ENCODE measurements around the gene SHISAL2B.
"Not testable (repeated sequence)": the region's sequence is repeated elsewhere in the genome, so short reads cannot be mapped to it uniquely, and the experiment has no call there.

SHISAL2B gene

DNA sequence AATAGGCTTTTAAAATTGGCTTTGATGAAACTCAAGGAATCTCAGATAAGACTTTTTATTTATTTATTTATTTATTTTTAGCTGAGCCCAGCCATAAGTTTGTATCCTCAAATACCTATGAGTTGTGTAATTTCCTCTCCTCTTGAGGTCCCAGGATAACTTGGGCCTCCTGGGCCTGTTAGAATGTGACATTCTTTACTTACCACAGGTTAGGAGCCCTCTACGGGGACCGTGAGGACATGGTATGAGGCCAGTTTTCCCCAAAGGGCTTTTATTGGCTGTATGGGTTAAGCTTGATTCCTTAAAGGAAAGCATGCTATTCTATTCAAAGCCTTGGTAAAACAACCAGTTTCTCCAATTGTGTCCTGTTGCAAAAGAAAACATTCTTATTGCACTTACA lies 16.9 kb downstream of the SHISAL2B start:
- no peak overlapping the region for H3K9ac ChIP-seq (ENCODE audit: low read length)

DNA sequence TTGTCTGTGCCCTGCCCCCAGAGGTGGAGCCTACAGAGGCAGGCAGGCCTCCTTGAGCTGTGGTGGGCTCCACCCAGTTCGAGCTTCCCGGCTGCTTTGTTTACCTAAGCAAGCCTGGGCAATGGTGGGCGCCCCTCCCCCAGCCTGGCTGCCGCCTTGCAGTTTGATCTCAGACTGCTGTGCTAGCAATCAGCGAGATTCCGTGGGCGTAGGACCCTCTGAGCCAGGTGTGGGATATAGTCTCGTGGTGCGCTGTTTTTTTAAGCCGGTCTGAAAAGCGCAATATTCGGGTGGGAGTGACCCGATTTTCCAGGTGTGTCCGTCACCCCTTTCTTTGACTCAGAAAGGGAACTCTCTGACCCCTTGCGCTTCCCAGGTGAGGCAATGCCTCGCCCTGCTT lies 24.2 kb downstream of the SHISAL2B start:
- not testable (repeated sequence) for H3F3A ChIP-seq (ENCODE audit: insufficient read depth); H4K20me1 ChIP-seq (ENCODE audit: low read depth, low read length); H3K9me3 ChIP-seq (ENCODE audit: insufficient read depth, low read length); H3K9me2 ChIP-seq (replicated peaks; ENCODE audit: insufficient read depth, low read length); H3K4me3 ChIP-seq (ENCODE audit: insufficient read depth, low read length, poor library complexity, severe bottlenecking); H3K36me3 ChIP-seq (ENCODE audit: low read length); H3K9ac ChIP-seq (ENCODE audit: low read length); H2AFZ ChIP-seq (ENCODE audit: low read depth, low read length, severe bottlenecking); H3K79me2 ChIP-seq (ENCODE audit: insufficient read depth, low read length); H3K27me3 ChIP-seq (ENCODE audit: low read length); H3K27ac ChIP-seq (ENCODE audit: low read depth, low read length); H3K4me2 ChIP-seq (ENCODE audit: low read depth, low read length, poor library complexity, severe bottlenecking)

More for the DNA sequence above, 16.9 kb downstream of the SHISAL2B start:
- H3K79me2 ChIP-seq (ENCODE audit: insufficient read depth, low read length), result no peaks in the 10 kb centered on the region
- no peak overlapping the region for H3K4me2 ChIP-seq (ENCODE audit: low read depth, low read length, poor library complexity, severe bottlenecking)
- H3K9me3 ChIP-seq (ENCODE audit: insufficient read depth, low read length), result no peaks in the 10 kb centered on the region
- no peak for TF ChIP-seq EZH2phosphoT487 (conservative IDR thresholded peaks at IDR 0.05; ENCODE audit: low read length)
- TF ChIP-seq, protein P1, sequence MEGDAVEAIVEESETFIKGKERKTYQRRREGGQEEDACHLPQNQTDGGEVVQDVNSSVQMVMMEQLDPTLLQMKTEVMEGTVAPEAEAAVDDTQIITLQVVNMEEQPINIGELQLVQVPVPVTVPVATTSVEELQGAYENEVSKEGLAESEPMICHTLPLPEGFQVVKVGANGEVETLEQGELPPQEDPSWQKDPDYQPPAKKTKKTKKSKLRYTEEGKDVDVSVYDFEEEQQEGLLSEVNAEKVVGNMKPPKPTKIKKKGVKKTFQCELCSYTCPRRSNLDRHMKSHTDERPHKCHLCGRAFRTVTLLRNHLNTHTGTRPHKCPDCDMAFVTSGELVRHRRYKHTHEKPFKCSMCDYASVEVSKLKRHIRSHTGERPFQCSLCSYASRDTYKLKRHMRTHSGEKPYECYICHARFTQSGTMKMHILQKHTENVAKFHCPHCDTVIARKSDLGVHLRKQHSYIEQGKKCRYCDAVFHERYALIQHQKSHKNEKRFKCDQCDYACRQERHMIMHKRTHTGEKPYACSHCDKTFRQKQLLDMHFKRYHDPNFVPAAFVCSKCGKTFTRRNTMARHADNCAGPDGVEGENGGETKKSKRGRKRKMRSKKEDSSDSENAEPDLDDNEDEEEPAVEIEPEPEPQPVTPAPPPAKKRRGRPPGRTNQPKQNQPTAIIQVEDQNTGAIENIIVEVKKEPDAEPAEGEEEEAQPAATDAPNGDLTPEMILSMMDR (IDR thresholded peaks at IDR 0.05; ENCODE audit: insufficient read depth, low read length, poor library complexity, severe bottlenecking), result no peak
- H3F3A ChIP-seq (ENCODE audit: insufficient read depth), result no peaks in the 10 kb centered on the region
- H3K4me3 ChIP-seq (ENCODE audit: insufficient read depth, low read length, poor library complexity, severe bottlenecking), result no peak overlapping the region
- no peak overlapping the region for H2AFZ ChIP-seq (ENCODE audit: low read depth, low read length, severe bottlenecking)
- no peaks in the 10 kb centered on the region for H3K27me3 ChIP-seq (ENCODE audit: low read length)
- no peaks in the 10 kb centered on the region for H3K9me2 ChIP-seq (replicated peaks; ENCODE audit: insufficient read depth, low read length)
- 0 out of 2 replicates have a peak, but pooled peaks cover 2% of the 10 kb centered on the region for H3K36me3 ChIP-seq (ENCODE audit: low read length)
- H4K20me1 ChIP-seq (ENCODE audit: low read depth, low read length), result no peaks in the 10 kb centered on the region
- H3K27ac ChIP-seq (ENCODE audit: low read depth, low read length), result no peak overlapping the region

DNA sequence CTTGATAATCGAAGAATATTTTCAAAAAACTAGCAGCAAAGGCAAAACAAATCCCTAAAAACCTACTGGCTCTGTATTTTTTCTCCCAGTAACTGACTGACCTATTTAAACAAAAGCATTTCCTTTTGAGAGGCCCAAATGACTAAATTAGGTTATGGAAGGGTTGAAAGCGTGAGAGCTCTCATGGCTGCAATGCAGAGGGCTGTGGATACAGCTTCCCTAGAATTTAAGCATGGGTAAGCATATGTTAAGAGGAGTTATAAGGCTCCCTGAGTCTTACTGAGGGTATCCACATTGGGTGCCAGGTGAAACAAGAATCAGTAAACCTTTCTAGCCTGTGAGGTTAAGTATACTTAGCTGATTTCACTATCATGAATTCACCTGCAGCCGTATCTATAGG lies 32.3 kb downstream of the SHISAL2B start:
- Histone ChIP-seq H3K36me3 (ENCODE audit: low read length) (peaks cover 4% of the 10 kb centered on the region; the same call in 1 of the 2 replicates), H3K9me2 (replicated peaks; ENCODE audit: insufficient read depth, low read length) (no peaks in the 10 kb centered on the region), H3K27ac (ENCODE audit: low read depth, low read length) (no peak overlapping the region)

DNA sequence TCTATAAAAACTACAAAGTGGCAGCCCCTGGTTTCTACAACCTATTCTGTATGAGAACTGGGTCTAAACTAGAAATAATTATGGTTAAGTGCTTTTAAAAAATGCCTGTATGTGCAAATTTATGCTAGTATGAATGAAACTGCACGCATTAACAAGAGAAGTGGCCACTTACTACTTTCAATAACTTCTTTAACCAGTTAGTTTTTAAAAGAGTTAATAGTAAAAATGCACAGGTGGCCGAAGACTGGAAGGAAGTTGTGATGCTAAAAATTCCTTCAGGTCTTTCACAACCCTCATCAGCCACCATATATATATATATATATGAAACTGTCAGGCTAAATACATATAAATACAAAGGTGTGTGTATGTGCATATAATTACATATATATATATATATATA lies 36.8 kb downstream of the SHISAL2B start:
- H3K27me3 ChIP-seq (ENCODE audit: low read length), result no peaks in the 10 kb centered on the region
- H3K9me3 ChIP-seq (ENCODE audit: insufficient read depth, low read length), result no peaks in the 10 kb centered on the region
- no peak overlapping the region for H2AFZ ChIP-seq (ENCODE audit: low read depth, low read length, severe bottlenecking)
- no peaks in the 10 kb centered on the region for H3K79me2 ChIP-seq (ENCODE audit: insufficient read depth, low read length)
- no peak for TF ChIP-seq EZH2phosphoT487 (conservative IDR thresholded peaks at IDR 0.05; ENCODE audit: low read length)
- TF ChIP-seq, protein P1 (IDR thresholded peaks at IDR 0.05; ENCODE audit: insufficient read depth, low read length, poor library complexity, severe bottlenecking), result no peak
- no peaks in the 10 kb centered on the region for H3K9me2 ChIP-seq (replicated peaks; ENCODE audit: insufficient read depth, low read length)
- no peak overlapping the region for H3K4me3 ChIP-seq (ENCODE audit: insufficient read depth, low read length, poor library complexity, severe bottlenecking)
- no peaks in the 10 kb centered on the region for H3F3A ChIP-seq (ENCODE audit: insufficient read depth)
- no peak overlapping the region for H3K9ac ChIP-seq (ENCODE audit: low read length)
- H3K27ac ChIP-seq (ENCODE audit: low read depth, low read length), result no peak overlapping the region
- no peak overlapping the region for H3K4me2 ChIP-seq (ENCODE audit: low read depth, low read length, poor library complexity, severe bottlenecking)
- H4K20me1 ChIP-seq (ENCODE audit: low read depth, low read length), result no peaks in the 10 kb centered on the region
- peaks cover 4% of the 10 kb centered on the region; the same call in 1 of the 2 replicates for H3K36me3 ChIP-seq (ENCODE audit: low read length)

More for the DNA sequence above, 32.3 kb downstream of the SHISAL2B start:
- no peak overlapping the region for H2AFZ ChIP-seq (ENCODE audit: low read depth, low read length, severe bottlenecking)
- H4K20me1 ChIP-seq (ENCODE audit: low read depth, low read length), result no peaks in the 10 kb centered on the region
- no peak for TF ChIP-seq EZH2phosphoT487 (conservative IDR thresholded peaks at IDR 0.05; ENCODE audit: low read length)
- TF ChIP-seq, protein P1 (IDR thresholded peaks at IDR 0.05; ENCODE audit: insufficient read depth, low read length, poor library complexity, severe bottlenecking), result no peak
- no peaks in the 10 kb centered on the region for H3K79me2 ChIP-seq (ENCODE audit: insufficient read depth, low read length)
- no peak overlapping the region for H3K9ac ChIP-seq (ENCODE audit: low read length)
- H3K27me3 ChIP-seq (ENCODE audit: low read length), result no peaks in the 10 kb centered on the region
- H3F3A ChIP-seq (ENCODE audit: insufficient read depth), result no peaks in the 10 kb centered on the region
- no peak overlapping the region for H3K4me2 ChIP-seq (ENCODE audit: low read depth, low read length, poor library complexity, severe bottlenecking)
- H3K4me3 ChIP-seq (ENCODE audit: insufficient read depth, low read length, poor library complexity, severe bottlenecking), result no peak overlapping the region
- H3K9me3 ChIP-seq (ENCODE audit: insufficient read depth, low read length), result no peaks in the 10 kb centered on the region

Measured in SU-DHL-6 (cell line).